Spleen (tissue), 7 donors: ENCODE data around the gene CACNA2D3.

ENCODE experiments used
- CTCF ChIP-seq, 11 experiments: fragments of 200-600 bp in 7 of 11; fragments of 450-650 bp in 4 of 11; sonication (generic) in 4 of 11; IDR thresholded peaks in 8 of 11; conservative IDR thresholded peaks in 3 of 11; 1 replicate in 7 of 11; 2 replicates in 4 of 11; pipeline versions ENCODE4 v1.4.0 to v1.8.0; 2016 to 2021; ENCODE audit warnings: antibody characterized with exemption in 11 of 11, inconsistent platforms in 4 of 11, mild to moderate bottlenecking in 1 of 11
- POLR2A ChIP-seq, 3 donors: fragments of 450-650 bp; IDR thresholded peaks; one replicate each; pipeline ENCODE4 v1.5.1; 2017; ENCODE audit warnings: antibody characterized with exemption in 3 of 3, mild to moderate bottlenecking in 1 of 3
- donor health status: DM: no; HTN: no; CAD: no; lungs with moderate emphysema.
- donor health status: DM: no; HTN: no; CAD: no.
- donor health status: DM: no; HTN: no; CAD: no.

GRCh38 chr3:54773271-54773670, 650.9 kb downstream of the CACNA2D3 start:
- no peak for TF ChIP-seq CTCF (IDR thresholded peaks at IDR 0.05 in 8 of 11, conservative IDR thresholded peaks at IDR 0.05 in 3 of 11)
- no peak for TF ChIP-seq POLR2A (IDR thresholded peaks at IDR 0.05)
